Measurements from ENCODE around the gene RPS6KA4. TPM values are rescaled to one million over a fixed set of nuclear protein-coding genes. Genes with fewer than 3 reads are reported as not detected.

The RPS6KA4 gene
- total RNA-seq, 1 experiment from 2014 or later: 148 TPM

DNA sequence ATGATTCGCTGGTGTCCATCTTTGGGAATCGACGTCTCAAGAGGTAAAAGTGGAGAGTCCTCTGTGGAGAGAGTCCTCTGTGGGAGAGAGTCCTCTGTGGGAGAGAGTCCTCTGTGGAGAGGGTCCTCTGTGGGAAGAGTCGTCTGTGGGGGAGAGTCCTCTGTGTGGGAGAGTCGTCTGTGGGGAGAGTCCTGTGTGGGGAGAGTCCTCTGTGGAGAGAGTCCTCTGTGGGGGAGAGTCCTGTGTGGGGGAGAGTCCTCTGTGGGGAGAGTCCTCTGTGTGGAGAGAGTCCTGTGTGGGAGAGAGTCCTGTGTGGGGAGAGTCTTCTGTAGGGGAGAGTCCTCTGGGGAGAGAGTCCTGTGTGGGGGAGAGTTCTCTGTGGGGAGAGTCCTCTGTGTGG is 37.9 kb upstream of the RPS6KA4 start:
- peaks cover 27% of the 10 kb centered on the region for H3K4me1 ChIP-seq (ENCODE audit: insufficient read depth, low read length)
- CTCF ChIA-PET: no interaction called here

DNA sequence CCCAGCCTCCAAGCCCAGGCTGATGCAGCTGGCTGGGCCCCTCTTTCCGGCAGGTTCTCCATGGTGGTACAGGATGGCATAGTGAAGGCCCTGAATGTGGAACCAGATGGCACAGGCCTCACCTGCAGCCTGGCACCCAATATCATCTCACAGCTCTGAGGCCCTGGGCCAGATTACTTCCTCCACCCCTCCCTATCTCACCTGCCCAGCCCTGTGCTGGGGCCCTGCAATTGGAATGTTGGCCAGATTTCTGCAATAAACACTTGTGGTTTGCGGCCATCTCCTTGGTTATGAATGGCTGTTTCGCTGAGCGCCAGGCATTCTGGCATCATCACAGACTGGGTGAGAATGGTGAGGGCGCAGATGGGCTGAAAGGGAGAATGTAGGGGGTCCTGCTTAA is 37.4 kb upstream of the RPS6KA4 start:
- H3K4me3 ChIP-seq (ENCODE audit: low read length): no peak overlapping the region
- intact Hi-C loops (cut with micrococcal nuclease): no loop called here
- no TSS peak for BruUV-seq (replicated peaks)
- H4K20me1 ChIP-seq (ENCODE audit: low read length): no peaks in the 10 kb centered on the region
- CTCF ChIA-PET: no interaction called here
- no peak overlapping the region for H3K27ac ChIP-seq (ENCODE audit: low read length)
- H3K9ac ChIP-seq (ENCODE audit: low read length): no peak overlapping the region
- H2AFZ ChIP-seq (ENCODE audit: low read length): no peak overlapping the region
- H3K9me3 ChIP-seq (ENCODE audit: low read length): no peaks in the 10 kb centered on the region
- no peak overlapping the region; the same call in 1 of the 2 replicates for H3K4me2 ChIP-seq (ENCODE audit: low read length)
- no peaks in the 10 kb centered on the region for H3F3A ChIP-seq (ENCODE audit: low read length, unreplicated experiment)
- H3K4me1 ChIP-seq (ENCODE audit: insufficient read depth, low read length): peaks cover 23% of the 10 kb centered on the region
- H3K36me3 ChIP-seq (ENCODE audit: low read depth, low read length): peaks cover 3% of the 10 kb centered on the region; the same call in 1 of the 2 replicates
- DNase-seq (peak; percentile 76), ATAC-seq (peak; percentile 6)
- no peaks in the 10 kb centered on the region for H3K9me2 ChIP-seq (replicated peaks; ENCODE audit: low read length)
- POLR2A ChIA-PET (ENCODE audit: unreplicated experiment): no interaction called here
- peaks cover 35% of the 10 kb centered on the region for H3K79me2 ChIP-seq (ENCODE audit: low read length)
- TF ChIP-seq, protein P1, sequence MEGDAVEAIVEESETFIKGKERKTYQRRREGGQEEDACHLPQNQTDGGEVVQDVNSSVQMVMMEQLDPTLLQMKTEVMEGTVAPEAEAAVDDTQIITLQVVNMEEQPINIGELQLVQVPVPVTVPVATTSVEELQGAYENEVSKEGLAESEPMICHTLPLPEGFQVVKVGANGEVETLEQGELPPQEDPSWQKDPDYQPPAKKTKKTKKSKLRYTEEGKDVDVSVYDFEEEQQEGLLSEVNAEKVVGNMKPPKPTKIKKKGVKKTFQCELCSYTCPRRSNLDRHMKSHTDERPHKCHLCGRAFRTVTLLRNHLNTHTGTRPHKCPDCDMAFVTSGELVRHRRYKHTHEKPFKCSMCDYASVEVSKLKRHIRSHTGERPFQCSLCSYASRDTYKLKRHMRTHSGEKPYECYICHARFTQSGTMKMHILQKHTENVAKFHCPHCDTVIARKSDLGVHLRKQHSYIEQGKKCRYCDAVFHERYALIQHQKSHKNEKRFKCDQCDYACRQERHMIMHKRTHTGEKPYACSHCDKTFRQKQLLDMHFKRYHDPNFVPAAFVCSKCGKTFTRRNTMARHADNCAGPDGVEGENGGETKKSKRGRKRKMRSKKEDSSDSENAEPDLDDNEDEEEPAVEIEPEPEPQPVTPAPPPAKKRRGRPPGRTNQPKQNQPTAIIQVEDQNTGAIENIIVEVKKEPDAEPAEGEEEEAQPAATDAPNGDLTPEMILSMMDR (conservative IDR thresholded peaks at IDR 0.05; ENCODE audit: low read depth, low read length): no peak
- TF ChIP-seq EZH2phosphoT487 (IDR thresholded peaks at IDR 0.05; ENCODE audit: borderline replicate concordance, low read length) (no peak), EZH2 (IDR thresholded peaks at IDR 0.05; ENCODE audit: low read length, unreplicated experiment) (no peak)
- H3K27me3 ChIP-seq (ENCODE audit: low read length): no peaks in the 10 kb centered on the region

More for the DNA sequence above, 37.9 kb upstream of the RPS6KA4 start:
- Histone ChIP-seq H3K27me3 (ENCODE audit: low read length) (no peaks in the 10 kb centered on the region), H3K4me3 (ENCODE audit: low read length) (no peak overlapping the region), H3K79me2 (ENCODE audit: low read length) (peaks cover 40% of the 10 kb centered on the region), H3K27ac (ENCODE audit: low read length) (no peak overlapping the region), H3F3A (ENCODE audit: low read length, unreplicated experiment) (no peaks in the 10 kb centered on the region), H4K20me1 (ENCODE audit: low read length) (no peaks in the 10 kb centered on the region), H3K9me3 (ENCODE audit: low read length) (no peaks in the 10 kb centered on the region), H3K36me3 (ENCODE audit: low read depth, low read length) (peaks cover 6% of the 10 kb centered on the region), H3K9ac (ENCODE audit: low read length) (no peak overlapping the region), H3K4me2 (ENCODE audit: low read length) (no peak overlapping the region), H2AFZ (ENCODE audit: low read length) (no peak overlapping the region), H3K9me2 (replicated peaks; ENCODE audit: low read length) (no peaks in the 10 kb centered on the region)
- POLR2A ChIA-PET (ENCODE audit: unreplicated experiment): no interaction called here
- TF ChIP-seq EZH2phosphoT487 (IDR thresholded peaks at IDR 0.05; ENCODE audit: borderline replicate concordance, low read length) (no peak), EZH2 (IDR thresholded peaks at IDR 0.05; ENCODE audit: low read length, unreplicated experiment) (no peak)
- TF ChIP-seq, protein P1 (conservative IDR thresholded peaks at IDR 0.05; ENCODE audit: low read depth, low read length): no peak
- intact Hi-C loops (cut with micrococcal nuclease): no loop called here
- BruUV-seq (replicated peaks): no TSS peak
- DNase-seq: no peak
- ATAC-seq: no peak

DNA sequence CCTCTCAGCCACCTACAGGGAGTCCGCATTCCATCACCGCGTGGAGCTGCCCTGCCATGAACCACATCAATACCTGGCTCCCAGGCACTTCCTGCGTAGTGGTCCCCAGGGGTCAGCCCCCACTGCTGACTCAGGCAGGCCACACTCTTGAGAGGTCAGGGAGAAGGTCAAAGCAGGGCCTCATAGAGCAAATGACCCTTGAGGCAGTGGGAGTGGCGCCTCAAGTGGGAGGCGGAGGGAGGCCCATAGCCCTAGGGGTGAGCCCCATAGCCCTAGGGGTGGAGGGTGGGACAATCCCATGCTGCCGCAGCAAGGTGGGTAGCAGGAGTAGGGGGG is 36.1 kb upstream of the RPS6KA4 start:
- Histone ChIP-seq H3K4me1 (ENCODE audit: insufficient read depth, low read length) (peaks cover 23% of the 10 kb centered on the region), H3K9ac (ENCODE audit: low read length) (no peak overlapping the region), H3K36me3 (ENCODE audit: low read depth, low read length) (0 out of 2 replicates have a peak, but pooled peaks cover 3% of the 10 kb centered on the region), H3F3A (ENCODE audit: low read length, unreplicated experiment) (no peaks in the 10 kb centered on the region), H3K27me3 (ENCODE audit: low read length) (no peaks in the 10 kb centered on the region), H3K4me3 (ENCODE audit: low read length) (no peak overlapping the region), H3K9me3 (ENCODE audit: low read length) (no peaks in the 10 kb centered on the region), H3K9me2 (replicated peaks; ENCODE audit: low read length) (no peaks in the 10 kb centered on the region), H2AFZ (ENCODE audit: low read length) (no peak overlapping the region), H4K20me1 (ENCODE audit: low read length) (no peaks in the 10 kb centered on the region), H3K79me2 (ENCODE audit: low read length) (peaks cover 27% of the 10 kb centered on the region), H3K27ac (ENCODE audit: low read length) (no peak overlapping the region), H3K4me2 (ENCODE audit: low read length) (no peak overlapping the region)
- DNase-seq (no peak), ATAC-seq (no peak)
- ChIA-PET POLR2A (ENCODE audit: unreplicated experiment) (no interaction called here), CTCF (no interaction called here)
- BruUV-seq (replicated peaks): no TSS peak
- intact Hi-C loops (cut with micrococcal nuclease): no loop called here
- TF ChIP-seq, protein P1 (conservative IDR thresholded peaks at IDR 0.05; ENCODE audit: low read depth, low read length): no peak
- TF ChIP-seq EZH2 (IDR thresholded peaks at IDR 0.05; ENCODE audit: low read length, unreplicated experiment) (no peak), EZH2phosphoT487 (IDR thresholded peaks at IDR 0.05; ENCODE audit: borderline replicate concordance, low read length) (no peak)

Measured in PC-3 (cell line).